AG09319 (cell line): ENCODE measurements around the gene EVPL.

Source experiments
- DNase-seq: peaks from one replicate; pipeline ENCODE4 v3.0.0-alpha.2; 2010; ENCODE audit warnings: low read depth; ENCODE audit errors: extremely low read depth
- CTCF ChIP-seq: IDR thresholded peaks from 2 replicates; pipeline ENCODE4 v1.5.1; 2011; ENCODE audit warnings: low read depth, mild to moderate bottlenecking, inconsistent platforms, low read length, moderate library complexity

The EVPL gene

GRCh38 chr17:76032073-76032779, 5.1 kb upstream of the EVPL start:
- no peak for DNase-seq
- TF ChIP-seq CTCF: no peak; the same call in 1 of the 2 replicates

DNA sequence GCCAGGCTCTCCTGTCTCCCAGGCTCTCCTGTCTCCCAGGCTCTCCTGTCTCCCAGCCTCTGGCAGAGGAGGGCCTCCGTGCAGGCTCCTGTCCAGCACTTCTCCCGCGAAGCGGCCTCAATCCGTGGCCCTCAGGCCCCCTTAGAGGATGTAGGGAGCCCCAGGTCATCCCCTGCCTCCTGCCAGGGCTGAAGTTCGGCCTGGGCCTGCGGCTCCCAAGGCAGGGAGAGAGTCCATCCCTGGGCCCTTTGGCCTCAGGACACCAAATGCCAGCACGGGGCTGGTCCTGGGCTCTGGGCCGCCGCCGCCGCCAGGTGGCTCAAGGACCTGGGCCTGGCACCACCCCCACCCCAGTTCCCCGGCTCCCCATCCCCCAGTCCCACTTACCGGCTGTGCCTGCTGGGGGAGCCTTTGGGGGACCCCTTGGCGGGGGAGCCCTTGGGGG, 370 bp downstream of the EVPL start:
- DNase-seq: no peak

DNA sequence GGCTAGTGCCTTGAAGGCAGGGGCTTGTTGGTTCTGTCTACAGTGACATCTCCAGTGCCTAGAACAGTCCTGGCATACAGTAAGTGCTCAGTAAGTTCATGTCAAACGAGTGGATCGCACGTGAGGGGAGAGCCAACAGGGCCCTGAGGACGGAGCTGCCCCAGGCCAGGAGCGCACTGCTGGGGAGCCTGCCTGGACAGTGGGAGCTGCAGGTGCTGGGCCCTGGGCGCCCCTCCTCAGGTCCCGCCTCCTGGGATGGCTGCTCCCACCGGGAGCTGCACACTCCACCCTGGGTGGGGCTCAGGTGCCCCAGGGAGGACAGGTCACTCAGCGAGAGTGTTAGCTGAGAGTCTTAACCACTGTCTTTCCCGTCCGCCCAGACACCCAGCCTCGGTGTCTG, 1.8 kb downstream of the EVPL start:
- DNase-seq: no peak
- no peak for TF ChIP-seq CTCF

More for the DNA sequence above, 370 bp downstream of the EVPL start:
- TF ChIP-seq CTCF: no peak

GRCh38 chr17:76024353-76024752, 2.8 kb downstream of the EVPL start:
- no peak for TF ChIP-seq CTCF
- no peak for DNase-seq

DNA sequence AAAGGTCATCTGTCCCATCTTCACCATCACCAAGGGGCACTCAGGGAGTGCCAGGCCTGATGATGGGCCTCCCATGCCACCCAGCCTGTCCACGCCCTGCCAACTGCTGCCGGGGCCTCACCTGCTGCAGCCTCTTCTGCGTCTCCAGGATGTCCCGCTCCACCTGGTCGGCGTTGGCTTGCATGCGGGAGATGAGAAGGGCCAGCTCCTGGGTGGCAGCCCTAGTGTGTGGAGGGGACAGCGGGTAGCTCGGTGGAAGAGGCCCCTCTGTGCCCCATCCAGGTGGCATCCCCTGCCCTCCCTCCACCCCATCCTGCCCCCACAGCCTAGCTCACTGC, 3.2 kb downstream of the EVPL start:
- no peak for TF ChIP-seq CTCF
- no peak for DNase-seq

- no peak for DNase-seq
- TF ChIP-seq CTCF: no peak
Measured at GRCh38 chr17:76022973-76023899, 3.9 kb downstream of the EVPL start.

DNA sequence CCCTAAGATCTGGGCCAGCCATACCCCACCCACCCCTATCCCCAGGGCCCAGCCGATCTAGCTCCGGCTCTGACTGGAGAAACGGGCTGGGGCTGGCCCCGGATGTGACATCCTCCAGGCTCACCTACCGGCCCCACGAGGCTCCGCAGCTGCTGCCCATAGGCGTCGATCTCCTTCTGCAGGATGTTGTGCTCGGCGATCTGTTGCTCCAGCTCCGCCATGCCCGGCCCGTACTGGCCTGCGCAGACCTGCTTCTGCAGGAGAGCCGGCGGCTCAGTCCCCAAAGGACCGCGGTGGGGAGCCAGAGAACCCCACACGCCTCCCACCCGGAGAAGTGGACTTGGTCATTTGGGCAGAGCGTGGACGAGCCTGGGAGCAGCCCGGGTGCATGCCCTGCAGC, 4.8 kb downstream of the EVPL start:
- DNase-seq: no peak

More for the DNA sequence above, 4.8 kb downstream of the EVPL start:
- TF ChIP-seq CTCF: no peak
